Stimulated activated CD8-positive, alpha-beta memory T cell treated with anti-CD3 and anti-CD28 coated beads, Interleukin-2, amount 100 ng/mL, for 1 hour (primary cell): ENCODE results near the gene LRRC37A2.
"Not testable (repeated sequence)": the region's sequence is repeated elsewhere in the genome, so short reads cannot be mapped to it uniquely, and the experiment has no call there.

Experiments used
- DNase-seq, 2 donors: peaks; one replicate each; pipeline ENCODE4 v3.0.0-alpha.2; 2020; ENCODE audit warnings: low read depth in 2 of 2

The LRRC37A2 gene

DNA sequence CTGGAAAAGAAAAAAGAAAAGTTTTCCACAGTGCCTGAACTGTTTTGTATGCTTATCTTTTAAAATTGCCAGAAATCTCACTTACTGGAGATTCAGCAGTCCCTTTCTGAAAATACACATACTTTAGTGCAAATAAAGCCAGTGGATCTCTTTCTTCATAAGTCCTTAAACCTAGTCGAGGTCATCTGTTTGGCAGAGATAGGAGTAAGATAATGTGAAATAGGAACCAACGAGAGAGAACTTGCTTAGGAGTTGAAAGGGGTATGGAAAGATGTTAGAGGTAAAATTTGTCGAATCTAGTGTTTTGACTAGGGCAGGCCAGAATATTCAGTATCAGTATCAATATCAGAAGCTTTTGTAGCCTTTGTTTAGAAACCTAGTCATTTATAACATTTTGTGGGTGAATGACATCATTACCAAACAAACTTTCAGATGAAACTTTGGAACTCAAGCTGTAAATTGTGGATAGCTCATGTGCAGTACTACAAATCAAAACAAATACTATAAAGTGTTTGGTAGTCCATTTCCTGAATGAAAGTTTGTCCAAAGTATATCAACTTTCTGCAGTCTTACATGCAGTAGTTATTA, 86.2 kb downstream of the LRRC37A2 start:
- not testable (repeated sequence) for DNase-seq

DNA sequence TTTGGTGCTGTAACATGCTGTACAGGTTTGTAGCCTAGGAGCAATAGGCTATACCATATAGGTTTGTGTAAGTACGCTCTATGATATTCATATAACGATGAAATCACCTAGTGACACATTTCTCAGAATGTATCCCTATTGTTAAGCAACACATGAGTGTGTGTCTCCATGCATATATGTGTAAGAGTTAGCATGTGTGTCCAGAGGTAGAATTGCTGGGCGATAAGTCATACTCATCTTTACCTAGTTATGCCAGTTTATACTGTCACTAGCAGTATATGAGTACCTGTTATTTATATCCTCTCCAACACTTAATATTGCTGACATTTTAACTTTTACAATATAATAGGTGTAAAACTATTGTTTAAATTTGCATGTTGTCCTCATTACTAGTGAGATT, 88.5 kb downstream of the LRRC37A2 start:
- DNase-seq = not testable (repeated sequence)

DNA sequence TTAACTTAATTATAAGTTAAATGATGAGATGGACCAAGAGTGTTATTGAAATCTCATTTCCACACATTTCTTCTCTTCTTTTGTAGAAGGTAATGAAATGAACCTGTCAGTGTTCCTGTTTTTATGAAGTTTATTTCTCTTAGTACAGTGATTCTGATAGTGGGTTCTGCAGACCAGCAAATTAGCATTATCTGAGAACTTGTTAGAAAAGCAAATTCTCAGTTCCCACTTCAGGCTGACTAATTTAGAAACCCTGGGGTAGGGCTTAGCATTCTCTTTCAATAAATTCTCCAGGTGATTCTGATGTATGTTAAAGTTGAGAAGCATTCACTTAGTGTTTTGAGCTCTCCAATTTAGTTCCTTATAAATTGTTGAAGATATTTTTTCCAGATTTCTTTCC, 90.9 kb downstream of the LRRC37A2 start:
- not testable (repeated sequence) for DNase-seq
